ENCODE results near the gene PAAF1.

The PAAF1 gene

DNA sequence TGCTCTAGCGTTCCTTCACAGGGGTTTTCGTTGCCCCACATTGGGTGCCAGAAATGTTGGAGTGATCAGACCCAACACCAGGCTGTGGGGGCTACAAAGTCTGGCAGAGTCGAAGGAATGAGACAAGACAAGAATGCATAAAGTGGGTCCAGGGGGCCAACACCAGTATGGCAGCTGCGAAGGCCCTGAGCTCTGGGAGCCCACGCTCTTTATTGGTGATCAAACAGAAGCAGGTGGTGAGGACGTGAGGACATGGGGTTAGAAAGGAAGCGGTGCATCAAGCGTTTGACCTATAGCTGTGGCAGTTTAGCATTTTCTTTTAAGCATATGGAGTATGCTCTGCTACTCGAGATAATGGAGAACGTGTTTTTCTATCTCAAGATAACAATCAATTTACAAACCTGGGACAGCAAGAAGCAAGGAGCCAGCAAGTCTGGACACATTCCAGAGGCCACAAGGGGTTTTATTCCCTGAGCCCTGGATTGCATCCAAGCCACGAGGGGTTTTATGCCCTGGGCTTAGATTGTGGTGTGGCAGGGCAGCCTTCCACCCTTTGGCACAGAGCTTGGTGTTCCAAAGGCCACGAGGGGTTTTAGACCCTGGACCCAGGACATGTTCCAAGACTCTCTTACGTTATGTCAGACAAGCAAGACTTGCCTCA lies 70.1 kb downstream of the PAAF1 start:
- TF ChIP-seq, protein P1, sequence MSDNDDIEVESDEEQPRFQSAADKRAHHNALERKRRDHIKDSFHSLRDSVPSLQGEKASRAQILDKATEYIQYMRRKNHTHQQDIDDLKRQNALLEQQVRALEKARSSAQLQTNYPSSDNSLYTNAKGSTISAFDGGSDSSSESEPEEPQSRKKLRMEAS (IDR thresholded peaks at IDR 0.05; ENCODE audit: low read depth, low read length), result no peak
- TF ChIP-seq MYC (IDR thresholded peaks at IDR 0.05; ENCODE audit: low read depth, low read length), result no peak
- TF ChIP-seq, protein P2, sequence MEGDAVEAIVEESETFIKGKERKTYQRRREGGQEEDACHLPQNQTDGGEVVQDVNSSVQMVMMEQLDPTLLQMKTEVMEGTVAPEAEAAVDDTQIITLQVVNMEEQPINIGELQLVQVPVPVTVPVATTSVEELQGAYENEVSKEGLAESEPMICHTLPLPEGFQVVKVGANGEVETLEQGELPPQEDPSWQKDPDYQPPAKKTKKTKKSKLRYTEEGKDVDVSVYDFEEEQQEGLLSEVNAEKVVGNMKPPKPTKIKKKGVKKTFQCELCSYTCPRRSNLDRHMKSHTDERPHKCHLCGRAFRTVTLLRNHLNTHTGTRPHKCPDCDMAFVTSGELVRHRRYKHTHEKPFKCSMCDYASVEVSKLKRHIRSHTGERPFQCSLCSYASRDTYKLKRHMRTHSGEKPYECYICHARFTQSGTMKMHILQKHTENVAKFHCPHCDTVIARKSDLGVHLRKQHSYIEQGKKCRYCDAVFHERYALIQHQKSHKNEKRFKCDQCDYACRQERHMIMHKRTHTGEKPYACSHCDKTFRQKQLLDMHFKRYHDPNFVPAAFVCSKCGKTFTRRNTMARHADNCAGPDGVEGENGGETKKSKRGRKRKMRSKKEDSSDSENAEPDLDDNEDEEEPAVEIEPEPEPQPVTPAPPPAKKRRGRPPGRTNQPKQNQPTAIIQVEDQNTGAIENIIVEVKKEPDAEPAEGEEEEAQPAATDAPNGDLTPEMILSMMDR (IDR thresholded peaks at IDR 0.05; ENCODE audit: low read depth, low read length), result no peak
- no peak for TF ChIP-seq POLR2A (IDR thresholded peaks at IDR 0.05; ENCODE audit: extremely low read depth, insufficient read length)
- no peak overlapping the region for H3K4me3 ChIP-seq (ENCODE audit: low read depth, low read length)
- no peak for DNase-seq (ENCODE audit: low read depth)

DNA sequence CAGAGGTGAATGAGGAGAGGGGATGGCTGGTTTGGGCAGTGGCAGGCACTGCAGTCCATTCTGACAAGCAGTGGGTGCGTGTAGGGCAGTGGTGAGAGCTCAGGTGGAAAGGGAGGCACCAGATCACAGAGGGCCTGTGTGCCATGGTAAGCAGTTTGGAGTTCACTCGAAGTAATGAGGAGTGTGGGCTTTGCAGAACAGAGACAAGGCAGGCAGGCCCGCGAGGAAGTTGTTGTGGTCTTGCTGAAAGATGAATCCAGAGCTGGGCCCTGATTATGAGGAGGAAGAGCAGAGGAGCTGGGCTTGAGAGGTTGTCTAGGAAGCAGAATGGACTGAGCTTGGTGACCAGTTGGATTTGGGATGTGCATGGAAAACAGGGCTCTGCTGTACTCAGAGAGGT lies 72.4 kb downstream of the PAAF1 start:
- TF ChIP-seq, protein P2 (IDR thresholded peaks at IDR 0.05; ENCODE audit: low read depth, low read length), result no peak
- TF ChIP-seq, protein P1 (IDR thresholded peaks at IDR 0.05; ENCODE audit: low read depth, low read length), result no peak
- no peak for TF ChIP-seq POLR2A (IDR thresholded peaks at IDR 0.05; ENCODE audit: extremely low read depth, insufficient read length)
- no peak for TF ChIP-seq MYC (IDR thresholded peaks at IDR 0.05; ENCODE audit: low read depth, low read length)
- H3K4me3 ChIP-seq (ENCODE audit: low read depth, low read length), result no peak overlapping the region
- peak; percentile 17 for DNase-seq (ENCODE audit: low read depth)

DNA sequence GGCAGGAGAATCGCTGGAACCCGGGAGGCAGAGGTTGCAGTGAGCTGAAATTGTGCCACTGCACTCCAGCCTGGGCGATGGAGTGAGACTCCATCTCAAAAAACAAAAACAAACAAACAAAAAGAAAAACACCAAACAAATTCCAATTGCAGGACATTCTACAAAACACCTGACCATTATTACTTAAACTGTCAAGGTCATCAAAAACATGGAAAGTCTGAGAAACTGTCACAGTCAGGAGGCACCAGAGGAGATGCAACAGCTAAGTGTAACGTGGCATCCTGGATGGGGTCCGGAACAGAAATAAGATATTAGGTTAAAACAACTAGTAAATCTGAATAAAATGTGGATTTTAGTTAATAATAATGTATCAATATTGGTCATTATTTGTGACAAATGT lies 73.1 kb downstream of the PAAF1 start:
- TF ChIP-seq POLR2A (IDR thresholded peaks at IDR 0.05; ENCODE audit: extremely low read depth, insufficient read length), result no peak
- TF ChIP-seq, protein P1 (IDR thresholded peaks at IDR 0.05; ENCODE audit: low read depth, low read length), result no peak
- TF ChIP-seq MYC (IDR thresholded peaks at IDR 0.05; ENCODE audit: low read depth, low read length), result no peak
- H3K4me3 ChIP-seq (ENCODE audit: low read depth, low read length), result no peak overlapping the region
- no peak for DNase-seq (ENCODE audit: low read depth)

DNA sequence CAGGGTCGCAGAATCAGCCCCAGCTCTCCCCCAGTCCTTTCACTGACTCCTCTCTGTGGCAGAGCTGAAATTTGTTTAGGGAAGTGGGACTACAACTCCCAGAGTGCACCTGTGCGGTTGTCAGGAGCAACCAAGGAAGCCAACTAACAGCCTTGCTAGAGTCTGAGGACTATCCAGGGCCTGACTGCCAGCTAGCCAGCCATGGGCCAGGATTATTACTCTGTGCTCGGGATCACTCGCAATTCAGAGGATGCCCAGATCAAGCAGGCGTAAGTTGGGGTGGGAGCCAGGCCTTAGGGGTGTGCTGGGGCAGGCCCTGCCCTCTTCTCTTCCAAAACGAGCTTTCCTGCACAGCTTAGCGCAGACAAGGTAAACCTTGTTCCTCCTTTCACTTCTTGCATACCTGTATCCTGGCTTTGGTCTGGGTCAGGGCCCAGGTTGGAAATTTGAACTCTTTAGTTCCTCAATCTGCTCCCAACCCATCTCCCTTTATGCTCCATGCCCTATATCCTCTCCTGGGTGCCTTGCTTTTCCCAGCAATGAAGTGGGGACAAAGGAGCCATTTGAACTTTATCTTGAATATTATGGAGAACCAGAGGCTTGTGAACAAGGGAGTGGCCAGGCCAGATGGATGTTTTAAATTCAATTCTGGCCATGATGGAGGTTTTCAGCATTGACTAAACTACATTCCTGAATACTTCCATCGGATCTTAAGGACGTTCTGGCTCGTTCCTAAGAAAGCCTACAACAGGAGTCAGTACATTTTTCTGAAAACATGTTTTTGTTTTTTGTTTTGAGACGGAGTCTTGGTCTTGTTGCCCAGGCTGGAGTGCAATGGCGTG lies 74.3 kb downstream of the PAAF1 start, which contains the start of gene DNAJB13:
Gene DNAJB13, plus strand, starts transcription at position 158 of the 842 bp plus-strand sequence. Its CDS starts 44 bp downstream, at position 202.
- H3K4me3 ChIP-seq (ENCODE audit: low read depth, low read length), result no peak within 1 kb of the TSS
- TF ChIP-seq POLR2A (IDR thresholded peaks at IDR 0.05; ENCODE audit: extremely low read depth, insufficient read length) (no peak), MYC (IDR thresholded peaks at IDR 0.05; ENCODE audit: low read depth, low read length) (no peak)
- TF ChIP-seq, protein P1 (IDR thresholded peaks at IDR 0.05; ENCODE audit: low read depth, low read length), result no peak
- TF ChIP-seq, protein P2 (IDR thresholded peaks at IDR 0.05; ENCODE audit: low read depth, low read length), result no peak
- DNase-seq (ENCODE audit: low read depth), result peak; percentile 59

DNA sequence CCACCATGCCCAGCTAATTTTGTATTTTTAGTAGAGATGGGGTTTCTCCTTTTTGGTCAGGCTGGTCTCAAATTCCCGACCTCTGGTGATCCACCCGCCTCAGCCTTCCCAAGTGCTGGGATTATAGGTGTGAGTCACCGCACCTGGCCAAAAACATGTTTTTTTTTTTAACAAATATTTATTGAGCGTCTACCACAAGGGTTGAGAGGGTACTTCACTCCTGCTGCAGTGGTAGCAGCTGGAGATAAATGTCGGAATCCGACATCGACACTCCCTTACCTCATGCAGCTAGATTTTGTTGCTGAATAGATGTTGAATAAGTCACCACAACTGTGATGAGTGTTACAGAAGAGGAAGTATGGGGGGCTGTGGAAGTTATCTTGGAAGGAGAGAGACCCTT lies 75.0 kb downstream of the PAAF1 start:
- TF ChIP-seq POLR2A (IDR thresholded peaks at IDR 0.05; ENCODE audit: extremely low read depth, insufficient read length), result no peak
- no peak for DNase-seq (ENCODE audit: low read depth)
- no peak overlapping the region for H3K4me3 ChIP-seq (ENCODE audit: low read depth, low read length)

DNA sequence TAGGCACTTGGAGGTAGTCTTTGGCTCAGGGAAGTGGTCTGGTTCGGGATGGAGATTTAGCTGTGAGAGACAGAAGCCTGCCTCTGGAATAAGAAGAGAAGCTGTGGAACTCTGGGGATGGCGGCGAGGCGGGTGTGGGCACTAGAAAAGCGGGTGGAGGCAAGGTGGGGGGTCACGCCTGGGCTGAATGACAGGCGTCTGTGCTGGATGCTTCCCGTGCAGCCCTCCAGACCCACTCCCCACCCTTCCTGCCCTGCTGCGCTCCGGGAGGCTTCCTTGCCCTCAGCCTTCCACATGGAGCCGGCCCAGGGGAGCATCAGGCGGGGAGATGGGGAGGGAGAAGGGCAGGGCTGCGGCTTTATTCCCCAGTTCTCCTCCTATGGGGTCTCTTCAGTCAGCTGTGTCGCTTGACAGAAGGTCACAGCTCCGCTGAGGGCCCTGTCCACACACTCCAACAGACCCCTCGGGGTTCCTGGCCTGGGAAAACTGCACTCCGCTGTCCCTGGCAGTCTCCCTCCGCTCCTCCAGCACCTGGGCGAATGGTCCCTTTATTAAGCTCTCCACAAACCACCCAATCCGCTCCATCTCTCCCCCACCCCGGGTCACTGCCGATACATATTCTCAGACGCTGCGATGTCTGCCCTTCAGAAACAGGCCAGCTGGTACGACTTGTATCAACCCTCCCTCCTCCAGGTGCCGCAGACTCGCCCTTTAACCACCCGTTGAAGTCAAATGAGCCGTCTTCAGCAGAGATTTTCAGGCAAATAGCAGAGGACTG lies 80.3 kb downstream of the PAAF1 start:
- no peak for DNase-seq (ENCODE audit: low read depth)
- TF ChIP-seq POLR2A (IDR thresholded peaks at IDR 0.05; ENCODE audit: extremely low read depth, insufficient read length) (no peak), MYC (IDR thresholded peaks at IDR 0.05; ENCODE audit: low read depth, low read length) (no peak)
- TF ChIP-seq, protein P2 (IDR thresholded peaks at IDR 0.05; ENCODE audit: low read depth, low read length), result no peak
- TF ChIP-seq, protein P1 (IDR thresholded peaks at IDR 0.05; ENCODE audit: low read depth, low read length), result no peak

More for the DNA sequence above, 80.3 kb downstream of the PAAF1 start:
- no peak overlapping the region for H3K4me3 ChIP-seq (ENCODE audit: low read depth, low read length)

Measured in NB4 (cell line).